Endodermal cell (in vitro differentiated cells): Measurements from ENCODE around the gene LEAP2. TPM values are rescaled to one million over a fixed set of nuclear protein-coding genes. Genes with fewer than 3 reads are reported as not detected.

Experiments
- DNase-seq: peaks from one replicate; pipeline ENCODE4 v3.0.0-alpha.2; 2017
- H3K27ac ChIP-seq: 2 replicates; pipeline ENCODE4 v1.5.1; 2013; ENCODE audit warnings: mild to moderate bottlenecking, low read depth, low read length, moderate library complexity
- H3K27me3 ChIP-seq: 2 replicates; pipeline ENCODE4 v1.6.1; 2013; ENCODE audit warnings: mild to moderate bottlenecking, low read length, moderate library complexity; ENCODE audit not compliant: insufficient read depth, control insufficient read depth, poor library complexity, severe bottlenecking
- H3K36me3 ChIP-seq: 2 replicates; pipeline ENCODE4 v1.7.0; 2013; ENCODE audit warnings: mild to moderate bottlenecking, low read length, moderate library complexity; ENCODE audit not compliant: control insufficient read depth, insufficient read depth
- H3K4me1 ChIP-seq: one replicate; pipeline ENCODE4 v1.7.0; 2013; ENCODE audit warnings: low read length; ENCODE audit not compliant: control insufficient read depth, insufficient read depth
- H3K4me3 ChIP-seq: 2 replicates; pipeline ENCODE4 v1.5.1; 2013; ENCODE audit warnings: mild to moderate bottlenecking, low read length, moderate library complexity
- H3K9ac ChIP-seq: 2 replicates; pipeline ENCODE4 v1.6.1; 2013; ENCODE audit warnings: mild to moderate bottlenecking, low read length, moderate library complexity; ENCODE audit not compliant: poor library complexity, severe bottlenecking; ENCODE audit errors: extremely low read depth
- H3K9me3 ChIP-seq: 2 replicates; pipeline ENCODE4 v1.6.1; 2013; ENCODE audit warnings: mild to moderate bottlenecking, low read length, moderate library complexity; ENCODE audit not compliant: control insufficient read depth
- H3K27ac Mint-ChIP-seq: 2 replicates; pipeline ENCODE4 v1.8.0; 2020; ENCODE audit warnings: mixed read lengths
- H3K27me3 Mint-ChIP-seq: 2 replicates; pipeline ENCODE4 v1.8.0; 2021; ENCODE audit warnings: mild to moderate bottlenecking, mixed read lengths; ENCODE audit not compliant: insufficient read depth
- H3K36me3 Mint-ChIP-seq: 2 replicates; pipeline ENCODE4 v1.8.0; 2020; ENCODE audit warnings: low read depth, mixed read lengths
- H3K4me1 Mint-ChIP-seq: 2 replicates; pipeline ENCODE4 v1.8.0; 2020; ENCODE audit warnings: mixed read lengths
- H3K4me3 Mint-ChIP-seq: 2 replicates; pipeline ENCODE4 v1.8.0; 2020; ENCODE audit warnings: mild to moderate bottlenecking, moderate library complexity, mixed read lengths
- H3K9me3 Mint-ChIP-seq: 2 replicates; pipeline ENCODE4 v1.8.0; 2020; ENCODE audit warnings: mild to moderate bottlenecking, mixed read lengths
- CTCF ChIP-seq: fragments of 200-600 bp; sonication (generic); conservative IDR thresholded peaks from 2 replicates; pipeline ENCODE4 v1.5.0; 2021; ENCODE audit warnings: antibody characterized with exemption, mild to moderate bottlenecking
- WGBS, 2 experiments: methylation state at CpG; one replicate each; pipeline versions ENCODE4 v1.1.5 to v1.1.7; 2013; ENCODE audit warnings: missing lambda C conversion rate in 2 of 2, mixed read lengths in 1 of 2; ENCODE audit not compliant: insufficient coverage in 1 of 2, insufficient read length in 1 of 2; 5-methylcytosine and 5-hydroxymethylcytosine counted together
- total RNA-seq, 2 donors: library from RNA; stranded (reverse); fragmentation: NEBNext Ultra II Directional in 1 of 2; extraction: Animal tissue kit (Norgen Biotek cat#: 25700) in 1 of 2; gene quantifications; 2 replicates in 1 of 2; 3 replicates in 1 of 2; pipeline ENCODE4 v1.2.1, GENCODE V29; 2021

LEAP2 gene
- total RNA-seq, 2 donors from 2014 or later: 0.92 to 0.95 TPM

- peaks cover under 1% of the 10 kb centered on the region for H3K27me3 Mint-ChIP-seq
- H3K4me1 Mint-ChIP-seq: peaks cover 26% of the 10 kb centered on the region
- Histone ChIP-seq H3K36me3 (peaks cover 39% of the 10 kb centered on the region), H3K9ac (peak overlapping the region; percentile 95), H3K4me1 (peaks cover 8% of the 10 kb centered on the region), H3K4me3 (peak overlapping the region; percentile 91), H3K27ac (peak overlapping the region; percentile 91), H3K9me3 (no peaks in the 10 kb centered on the region), H3K27me3 (peaks cover 8% of the 10 kb centered on the region)
- TF ChIP-seq CTCF: no peak
- 0 to 1% methylated on average over 2 to 13 of the region's 13 CpGs for WGBS, 2 experiments
- peak overlapping the region; percentile 99 for H3K27ac Mint-ChIP-seq
- H3K4me3 Mint-ChIP-seq: peak overlapping the region; percentile 92
- H3K36me3 Mint-ChIP-seq: peaks cover 16% of the 10 kb centered on the region
- no peaks in the 10 kb centered on the region for H3K9me3 Mint-ChIP-seq
- DNase-seq: no peak
These were observed 6.4 kb upstream of the LEAP2 start for GRCh38 chr5:132867046-132867451.

- Histone ChIP-seq H3K9me3 (no peaks in the 10 kb centered on the region), H3K27me3 (no peaks in the 10 kb centered on the region), H3K4me3 (no peak overlapping the region), H3K36me3 (peaks cover 54% of the 10 kb centered on the region), H3K9ac (no peak overlapping the region), H3K27ac (no peak overlapping the region), H3K4me1 (peaks cover 12% of the 10 kb centered on the region)
- H3K36me3 Mint-ChIP-seq: peaks cover 20% of the 10 kb centered on the region
- TF ChIP-seq CTCF: no peak
- no peaks in the 10 kb centered on the region for H3K27me3 Mint-ChIP-seq
- H3K4me3 Mint-ChIP-seq: peak overlapping the region; percentile 92
- WGBS, 2 experiments: 94% methylated on average over 4 of the region's 4 CpGs; no CpG with 5 or more reads in 1 of the 2 experiments
- peak overlapping the region; percentile 20 for H3K27ac Mint-ChIP-seq
- no peak for DNase-seq
- no peaks in the 10 kb centered on the region for H3K9me3 Mint-ChIP-seq
- H3K4me1 Mint-ChIP-seq: peaks cover 26% of the 10 kb centered on the region
These were observed 4.7 kb upstream of the LEAP2 start for GRCh38 chr5:132868754-132869153.

DNA sequence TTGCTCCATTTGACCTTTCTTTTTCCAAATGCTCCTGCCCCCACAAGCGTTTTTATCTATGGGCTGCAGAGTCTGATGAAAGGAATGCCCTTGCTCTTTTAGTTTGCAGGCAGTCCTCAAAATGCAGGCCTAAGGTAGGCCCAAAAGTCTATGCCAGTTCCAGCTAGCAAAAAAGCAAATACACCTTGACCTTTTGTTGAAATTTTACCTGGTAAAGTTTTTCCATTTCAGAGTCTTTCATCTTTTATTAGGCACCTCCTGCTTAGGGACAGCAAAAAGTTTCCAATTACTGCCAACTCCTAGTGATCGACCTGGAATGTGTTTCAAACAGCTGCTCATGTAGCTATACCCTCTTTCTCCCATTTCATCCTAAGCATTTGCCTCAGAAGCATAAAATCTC is 2.7 kb upstream of the LEAP2 start:
- WGBS, 2 experiments: 91 to 94% methylated on average over 2 of the region's 2 CpGs
- Mint-ChIP-seq H3K27me3 (no peaks in the 10 kb centered on the region), H3K4me3 (no peak overlapping the region), H3K9me3 (no peaks in the 10 kb centered on the region), H3K4me1 (peaks cover 10% of the 10 kb centered on the region), H3K36me3 (peaks cover 29% of the 10 kb centered on the region), H3K27ac (no peak overlapping the region)
- Histone ChIP-seq H3K4me1 (peaks cover 8% of the 10 kb centered on the region), H3K36me3 (peaks cover 74% of the 10 kb centered on the region), H3K4me3 (no peak overlapping the region), H3K27ac (no peak overlapping the region), H3K9ac (no peak overlapping the region), H3K9me3 (no peaks in the 10 kb centered on the region), H3K27me3 (no peaks in the 10 kb centered on the region)
- DNase-seq: no peak
- no peak for TF ChIP-seq CTCF
